ENCODE measurements around the gene GALNT1. TPM values are rescaled to one million over a fixed set of nuclear protein-coding genes. Genes with fewer than 3 reads are reported as not detected.

The GALNT1 gene
- total and polyA plus RNA-seq, 2 donors (not counting 1 experiment from before 2014, with no cell fraction given) = 7.5 to 51.3 TPM

DNA sequence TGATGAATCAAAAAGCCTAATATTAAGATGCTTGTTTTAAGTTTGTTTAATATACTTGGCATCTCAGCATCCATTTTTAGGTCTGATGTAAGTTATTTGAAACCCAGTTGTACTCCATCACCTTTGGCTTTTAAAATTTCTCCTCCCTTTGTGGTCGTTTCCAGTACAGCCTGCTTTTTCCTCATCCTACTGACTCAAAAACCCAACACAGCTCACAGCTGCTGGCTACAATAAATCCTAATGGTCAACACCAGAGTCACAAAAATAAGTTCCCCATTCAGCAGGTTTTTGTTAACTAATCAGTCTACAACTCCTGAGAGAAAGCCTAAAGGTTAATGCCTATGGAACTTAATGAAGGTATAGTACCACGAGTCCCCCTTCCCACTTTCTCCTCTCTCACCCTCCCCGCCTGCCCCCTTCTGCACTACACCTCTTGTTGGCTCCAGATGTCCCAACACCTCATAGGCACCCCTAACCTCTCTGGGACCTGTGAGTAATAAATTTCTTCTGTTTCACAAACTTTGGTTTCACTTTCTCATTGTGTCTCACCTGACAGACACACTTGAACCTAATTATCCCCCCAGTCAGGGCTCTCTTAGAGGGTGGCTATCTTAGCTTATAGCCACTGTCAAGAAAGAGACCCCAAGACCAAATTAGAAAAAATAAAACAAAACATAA lies 148.6 kb downstream of the GALNT1 start:
- Histone ChIP-seq H3K27me3 (replicated peaks in 1 of 4; ENCODE audit: control extremely low read depth in 1 of 4, control insufficient read depth in 3 of 4, insufficient read depth in 4 of 4, low read length in 3 of 4) (no peaks in the 10 kb centered on the region), H4K20me1 (ENCODE audit: control insufficient read depth, insufficient read depth, low read length, poor library complexity, severe bottlenecking) (no peaks in the 10 kb centered on the region), H3K36me3 (replicated peaks in 1 of 2; ENCODE audit: control extremely low read depth in 1 of 2, control insufficient read depth in 1 of 2, extremely low read depth in 1 of 2, insufficient read depth in 2 of 2, low read length in 1 of 2) (no peaks in the 10 kb centered on the region), H3K9me3 (ENCODE audit: control extremely low read depth in 1 of 3, control insufficient read depth in 2 of 3, insufficient read depth in 1 of 3, low read length in 2 of 3) (peaks cover 0 to 9% (median 0%) of the 10 kb centered on the region in 3 donors), H3K4me2 (replicated peaks; ENCODE audit: low read depth, low read length, poor library complexity, severe bottlenecking) (no peak overlapping the region), H3K4me3 (ENCODE audit: control extremely low read depth in 1 of 5, extremely low read depth in 1 of 5, insufficient read depth in 1 of 5, low read depth in 2 of 5, low read length in 4 of 5) (no peak overlapping the region), H3K4me1 (ENCODE audit: control insufficient read depth in 2 of 2, insufficient read depth in 2 of 2, low read length in 2 of 2) (no peaks in the 10 kb centered on the region), H3K9ac (ENCODE audit: low read length) (no peak overlapping the region), H3K79me2 (ENCODE audit: control insufficient read depth, insufficient read depth, low read length) (no peaks in the 10 kb centered on the region), H3K27ac (ENCODE audit: low read length in 2 of 2) (no peak overlapping the region), H2AFZ (ENCODE audit: insufficient read depth, low read depth, low read length, poor library complexity, severe bottlenecking) (no peak overlapping the region)
- 100% methylated on average over 2 of the region's 3 CpGs for WGBS (ENCODE audit: insufficient coverage)
- TF ChIP-seq CTCF (IDR thresholded peaks at IDR 0.05) = no peak
- no peak for TF ChIP-seq EZH2 (IDR thresholded peaks at IDR 0.05; ENCODE audit: borderline replicate concordance, insufficient read depth, low read depth, low read length, poor library complexity, severe bottlenecking)
- Mint-ChIP-seq H3K4me1 (no peaks in the 10 kb centered on the region), H3K27me3 (peaks cover 11% of the 10 kb centered on the region), H3K4me3 (no peak overlapping the region), H3K9me3 (ENCODE audit: insufficient read depth) (peaks cover 14% of the 10 kb centered on the region), H3K27ac (no peak overlapping the region)
- intact Hi-C loops (cut with micrococcal nuclease) = no loop called here
- ChIA-PET CTCF (no interaction called here), POLR2A (no interaction called here)
- DNase-seq (no peak), ATAC-seq (ENCODE audit: low read depth) (no peak)

DNA sequence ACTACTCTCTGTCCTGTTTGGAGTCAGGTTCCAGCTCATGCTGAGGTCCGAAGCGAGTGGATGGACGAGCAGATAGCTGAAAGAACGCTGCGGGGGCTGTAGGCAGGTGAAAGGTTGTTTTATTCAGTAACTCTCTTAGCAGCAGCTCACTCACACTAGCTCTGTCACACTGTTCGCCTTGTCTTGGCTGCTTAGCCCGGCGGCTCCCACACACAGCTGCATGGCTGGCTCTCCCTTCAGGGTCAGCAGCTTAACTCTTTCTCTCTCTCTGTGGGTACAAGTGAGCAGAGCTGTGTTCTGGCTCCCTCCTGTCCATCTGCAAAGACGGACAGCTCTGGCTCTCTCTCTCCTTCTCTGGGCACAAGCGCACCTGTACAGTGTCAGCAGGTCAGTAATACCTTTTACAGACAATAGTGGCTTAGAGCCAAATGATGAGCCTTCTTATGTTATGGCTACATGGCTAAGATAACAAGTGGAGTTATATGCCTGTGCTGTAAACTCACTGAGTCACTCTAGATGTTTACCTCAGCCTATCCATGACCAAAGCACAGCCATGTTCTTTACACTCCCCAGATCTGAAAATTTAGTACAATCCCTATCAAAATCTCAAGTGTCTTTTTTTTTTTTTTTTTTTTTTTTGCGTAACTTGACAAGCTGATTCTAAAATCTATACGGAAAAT lies 149.3 kb downstream of the GALNT1 start:
- H3K4me3 ChIP-seq (ENCODE audit: control extremely low read depth in 1 of 5, extremely low read depth in 1 of 5, insufficient read depth in 1 of 5, low read depth in 2 of 5, low read length in 4 of 5) = no peak overlapping the region
- H2AFZ ChIP-seq (ENCODE audit: insufficient read depth, low read depth, low read length, poor library complexity, severe bottlenecking) = no peak overlapping the region
- H3K9ac ChIP-seq (ENCODE audit: low read length) = no peak overlapping the region
- H3K27ac Mint-ChIP-seq = no peak overlapping the region
- POLR2A ChIA-PET = no interaction called here
- H3K9me3 ChIP-seq (ENCODE audit: control extremely low read depth in 1 of 3, control insufficient read depth in 2 of 3, insufficient read depth in 1 of 3, low read length in 2 of 3) = peaks cover 0 to 9% (median 0%) of the 10 kb centered on the region in 3 donors
- no peak for DNase-seq
- no peak for ATAC-seq (ENCODE audit: low read depth)
- H3K36me3 ChIP-seq (replicated peaks in 1 of 2; ENCODE audit: control extremely low read depth in 1 of 2, control insufficient read depth in 1 of 2, extremely low read depth in 1 of 2, insufficient read depth in 2 of 2, low read length in 1 of 2) = no peaks in the 10 kb centered on the region
- no peak overlapping the region for H3K27ac ChIP-seq (ENCODE audit: low read length in 2 of 2)
- no peaks in the 10 kb centered on the region for H4K20me1 ChIP-seq (ENCODE audit: control insufficient read depth, insufficient read depth, low read length, poor library complexity, severe bottlenecking)
- H3K4me1 ChIP-seq (ENCODE audit: control insufficient read depth in 2 of 2, insufficient read depth in 2 of 2, low read length in 2 of 2) = no peaks in the 10 kb centered on the region
- H3K4me2 ChIP-seq (replicated peaks; ENCODE audit: low read depth, low read length, poor library complexity, severe bottlenecking) = no peak overlapping the region
- peaks cover 8% of the 10 kb centered on the region for H3K27me3 Mint-ChIP-seq
- no peaks in the 10 kb centered on the region for H3K79me2 ChIP-seq (ENCODE audit: control insufficient read depth, insufficient read depth, low read length)
- WGBS (ENCODE audit: insufficient coverage) = 100% methylated on average over 3 of the region's 12 CpGs
- no peaks in the 10 kb centered on the region for H3K4me1 Mint-ChIP-seq
- intact Hi-C loops (cut with micrococcal nuclease) = no loop called here
- peaks cover 14% of the 10 kb centered on the region for H3K9me3 Mint-ChIP-seq (ENCODE audit: insufficient read depth)
- H3K27me3 ChIP-seq (replicated peaks in 1 of 4; ENCODE audit: control extremely low read depth in 1 of 4, control insufficient read depth in 3 of 4, insufficient read depth in 4 of 4, low read length in 3 of 4) = no peaks in the 10 kb centered on the region
- H3K4me3 Mint-ChIP-seq = no peak overlapping the region
- CTCF ChIA-PET = interaction anchor here (2.0 kb wide), 1 partner anchor 26 kb away, joined by 7 read pairs; no protein-coding TSS in a partner anchor
- TF ChIP-seq EZH2 (IDR thresholded peaks at IDR 0.05; ENCODE audit: borderline replicate concordance, insufficient read depth, low read depth, low read length, poor library complexity, severe bottlenecking) (no peak), CTCF (IDR thresholded peaks at IDR 0.05) (no peak)
